Urinary bladder (tissue), 4 donors: ENCODE measurements around the gene ARID3C. TPM values are rescaled to one million over a fixed set of nuclear protein-coding genes. Genes with fewer than 3 reads are reported as not detected.
A peak's percentile ranks its signal among the peaks of the same experiment; 100 is the strongest.

Experiments
- DNase-seq: peaks from one replicate; pipeline ENCODE4 v3.0.0-alpha.2; 2015; ENCODE audit errors: extremely low spot score
- H3K27ac ChIP-seq: one replicate; pipeline ENCODE4 v1.5.1; 2013; ENCODE audit warnings: low read depth, mild to moderate bottlenecking, moderate library complexity
- H3K36me3 ChIP-seq: one replicate; pipeline ENCODE4 v1.6.1; 2013; ENCODE audit warnings: mild to moderate bottlenecking, moderate library complexity; ENCODE audit not compliant: insufficient read depth
- H3K4me1 ChIP-seq: one replicate; pipeline ENCODE4 v1.6.1; 2013; ENCODE audit warnings: mild to moderate bottlenecking, moderate library complexity; ENCODE audit not compliant: insufficient read depth
- H3K4me3 ChIP-seq: one replicate; pipeline ENCODE4 v1.5.1; 2013; ENCODE audit warnings: low read depth, low read length
- WGBS: extraction: QIAGEN DNeasy Blood & Tissue Kit; methylation state at CpG from one replicate; pipeline ENCODE4 v1.1.7; 2013; 5-methylcytosine and 5-hydroxymethylcytosine counted together
- polyA plus RNA-seq: library from polyadenylated mRNA; stranded (reverse); fragments of 200-250 nt; gene quantifications from one replicate; pipeline ENCODE4 v1.2.3, GENCODE V29; 2013
- total RNA-seq: library from RNA; depleted of rRNA; stranded (reverse); fragments of >200 nt; gene quantifications from one replicate; pipeline ENCODE4 v1.2.3, GENCODE V29; 2014
- donor health status: healthy with polysubstance abuse.
- donor health status: healthy.

ARID3C gene
- total and polyA plus RNA-seq, 2 donors: not detected

DNA sequence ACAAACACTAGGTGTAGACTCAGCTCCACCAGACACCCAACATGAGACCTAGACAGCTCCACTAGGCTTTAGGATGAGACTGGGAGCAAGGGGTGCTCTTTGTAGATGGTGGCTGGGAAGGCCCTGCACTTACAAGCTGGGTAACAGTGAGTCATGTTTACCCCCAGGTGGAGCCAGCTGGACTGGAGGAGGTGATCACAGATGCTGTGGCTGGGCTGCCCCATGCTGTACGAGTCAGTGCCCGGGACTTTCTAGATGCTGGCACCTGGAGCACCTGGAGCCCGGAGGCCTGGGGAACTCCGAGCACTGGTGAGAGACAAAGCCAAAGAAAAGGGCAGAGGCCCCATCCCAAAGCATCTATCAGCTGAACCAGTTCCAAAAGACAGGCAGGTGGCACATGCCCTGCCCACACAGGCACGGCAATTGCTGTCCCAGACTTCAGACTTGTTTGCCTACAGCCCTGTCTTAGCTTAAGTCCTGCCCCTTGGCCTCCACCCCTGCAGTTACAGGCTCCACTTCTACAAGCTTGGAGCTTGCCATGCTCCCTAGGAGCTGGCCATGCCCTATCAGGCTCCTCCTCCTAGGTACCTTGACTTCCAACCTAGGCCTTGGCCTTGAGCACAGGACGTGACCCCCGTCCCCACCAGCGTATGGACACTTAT, 30.9 kb upstream of the ARID3C start:
- H3K4me3 ChIP-seq: no peak overlapping the region
- no peaks in the 10 kb centered on the region for H3K36me3 ChIP-seq
- H3K4me1 ChIP-seq: no peaks in the 10 kb centered on the region
- WGBS: 90% methylated on average over 8 of the region's 8 CpGs
- no peak for DNase-seq
- H3K27ac ChIP-seq: no peak overlapping the region

DNA sequence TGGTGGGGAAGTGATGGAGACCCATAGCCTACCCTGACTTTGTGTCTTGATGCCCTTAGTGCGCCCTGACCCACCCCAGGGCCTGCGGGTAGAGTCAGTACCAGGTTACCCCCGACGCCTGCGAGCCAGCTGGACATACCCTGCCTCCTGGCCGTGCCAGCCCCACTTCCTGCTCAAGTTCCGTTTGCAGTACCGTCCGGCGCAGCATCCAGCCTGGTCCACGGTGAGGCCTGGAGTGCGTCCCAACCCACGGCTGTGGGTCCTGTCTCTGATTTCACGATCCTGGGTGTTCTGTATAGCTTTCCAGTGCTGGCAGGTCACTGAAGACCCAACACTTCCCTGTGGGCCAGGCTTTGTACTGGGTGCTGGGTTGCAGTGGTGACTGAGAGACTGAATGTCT, 29.6 kb upstream of the ARID3C start:
- DNase-seq: no peak
- Histone ChIP-seq H3K4me1 (no peaks in the 10 kb centered on the region), H3K27ac (no peak overlapping the region), H3K36me3 (no peaks in the 10 kb centered on the region), H3K4me3 (no peak overlapping the region)
- WGBS: 88% methylated on average over 14 of the region's 14 CpGs

DNA sequence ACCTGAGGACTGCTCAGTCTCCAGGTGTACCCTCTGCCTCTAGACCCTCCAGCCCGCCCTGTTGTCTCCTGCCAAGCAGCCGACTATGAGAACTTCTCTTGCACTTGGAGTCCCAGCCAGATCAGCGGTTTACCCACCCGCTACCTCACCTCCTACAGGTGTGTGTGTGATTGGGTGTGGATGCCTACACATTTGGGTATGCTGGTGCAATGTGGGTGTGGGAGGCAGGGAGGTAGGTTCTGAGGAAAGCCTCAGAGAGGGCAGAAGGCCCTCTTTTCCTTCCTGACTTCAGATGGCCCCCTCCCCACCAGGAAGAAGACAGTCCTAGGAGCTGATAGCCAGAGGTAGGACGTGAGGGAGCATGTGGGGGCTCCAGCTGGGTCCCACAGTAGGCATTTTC, 28.1 kb upstream of the ARID3C start:
- Histone ChIP-seq H3K27ac (no peak overlapping the region), H3K4me1 (no peaks in the 10 kb centered on the region), H3K36me3 (no peaks in the 10 kb centered on the region), H3K4me3 (no peak overlapping the region)
- no peak for DNase-seq
- WGBS: 92% methylated on average over 5 of the region's 5 CpGs

DNA sequence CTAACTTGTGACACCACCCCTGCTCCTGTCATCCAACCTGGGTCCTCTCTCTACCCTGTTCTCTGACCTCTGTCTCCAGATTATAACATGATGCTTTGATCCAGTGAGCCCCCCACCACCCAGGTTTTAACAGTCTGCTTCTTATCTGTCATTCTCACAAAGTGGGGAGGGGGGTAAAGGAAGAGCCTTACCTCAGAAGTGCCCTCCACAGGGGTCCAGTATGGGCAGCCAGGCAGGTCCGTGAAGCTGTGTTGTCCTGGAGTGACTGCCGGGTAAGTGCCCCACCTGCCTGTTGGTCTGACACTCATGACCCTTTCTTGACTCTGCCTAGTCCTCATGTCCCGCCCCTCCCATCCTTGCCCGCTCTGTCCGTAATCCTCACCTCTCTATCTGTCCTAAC, 26.5 kb upstream of the ARID3C start:
- DNase-seq: no peak
- Histone ChIP-seq H3K27ac (no peak overlapping the region), H3K4me3 (no peak overlapping the region), H3K4me1 (no peaks in the 10 kb centered on the region), H3K36me3 (no peaks in the 10 kb centered on the region)
- WGBS: 73% methylated on average over 5 of the region's 5 CpGs

DNA sequence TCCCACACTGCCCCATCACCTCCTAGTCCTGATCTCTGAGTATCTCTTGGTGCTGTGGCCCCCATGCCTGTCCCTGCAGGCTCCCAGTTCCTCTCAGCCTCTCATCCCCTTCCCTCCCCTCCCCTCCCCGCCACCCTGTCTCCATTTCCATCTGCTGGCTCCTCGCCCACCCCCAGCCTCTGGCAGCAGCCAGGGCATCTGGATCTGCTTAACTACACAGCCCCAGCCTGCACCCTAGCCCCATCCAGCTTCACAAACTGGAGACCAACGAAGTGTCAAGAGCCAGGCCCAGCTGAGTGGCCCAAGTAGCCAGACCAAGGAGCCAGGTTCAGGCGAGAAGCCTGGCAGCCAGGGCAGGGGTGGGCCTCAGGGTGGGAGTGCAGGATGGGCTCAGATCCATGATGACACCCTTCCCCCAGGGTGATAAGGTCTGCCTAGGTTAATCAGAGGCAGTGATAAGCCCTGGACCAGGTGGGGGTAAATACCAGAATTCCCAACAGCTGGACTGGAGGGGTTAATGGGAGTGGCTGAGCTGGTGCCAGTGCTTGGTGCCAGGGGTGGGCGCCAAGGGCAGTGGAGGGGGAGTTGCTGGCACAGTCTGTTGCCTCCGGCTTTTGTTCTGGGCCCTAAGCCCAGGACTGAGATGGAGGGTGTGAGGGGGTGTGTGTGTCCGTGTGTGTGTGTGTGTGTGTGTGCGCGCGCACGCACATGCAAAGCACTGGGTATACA, 25.6 kb upstream of the ARID3C start:
- no peak overlapping the region for H3K27ac ChIP-seq
- no peaks in the 10 kb centered on the region for H3K36me3 ChIP-seq
- H3K4me1 ChIP-seq: no peaks in the 10 kb centered on the region
- 13% methylated on average over 11 of the region's 11 CpGs for WGBS
- no peak overlapping the region for H3K4me3 ChIP-seq
- no peak for DNase-seq

DNA sequence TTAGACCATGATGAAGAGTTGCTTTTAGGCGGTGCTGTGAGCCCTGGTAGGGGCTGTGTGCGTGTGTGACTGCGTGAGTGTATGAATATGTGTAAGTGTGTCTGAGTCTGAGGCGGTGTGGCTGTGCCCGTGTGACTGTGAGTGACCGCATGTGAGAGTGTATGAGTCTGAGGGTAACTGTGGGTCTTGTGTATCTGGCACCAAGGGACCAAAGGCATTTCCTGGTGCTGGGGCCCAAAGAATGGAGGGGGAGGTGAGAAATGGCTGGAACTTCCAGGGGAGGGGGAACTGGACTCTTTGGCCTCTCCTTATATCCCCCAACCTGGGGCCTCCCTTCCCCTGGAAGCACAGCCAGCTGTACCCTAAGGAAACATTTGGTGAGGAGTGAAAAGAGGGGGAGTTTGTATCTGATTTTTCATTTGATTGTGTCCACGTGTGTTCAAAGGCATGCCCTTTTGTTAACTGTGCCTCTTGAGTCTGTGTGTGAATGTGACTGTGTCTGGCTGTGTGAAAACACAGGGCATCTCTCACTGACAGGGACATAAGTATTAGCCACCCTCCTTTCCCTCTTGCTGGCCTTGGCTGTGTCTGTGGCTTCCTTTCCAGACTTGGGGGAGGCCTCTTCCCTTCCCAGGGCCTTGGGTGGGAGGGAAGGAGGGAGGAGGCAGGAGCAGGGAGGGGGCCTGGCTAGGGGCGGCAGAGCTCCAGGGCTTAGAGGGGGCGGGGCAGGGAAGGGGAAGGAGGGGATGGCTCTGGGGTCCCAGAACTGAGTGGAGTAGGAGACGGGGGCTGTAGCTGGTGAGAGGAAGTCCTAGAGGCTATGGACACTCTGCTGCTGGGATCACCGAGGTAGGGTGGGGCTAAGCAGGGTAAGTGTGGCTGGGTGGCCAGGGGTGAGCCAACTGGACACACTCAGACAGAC, 24.5 kb upstream of the ARID3C start:
- peak; percentile 74 for DNase-seq
- 29% methylated on average over 11 of the region's 11 CpGs for WGBS
- Histone ChIP-seq H3K4me1 (no peaks in the 10 kb centered on the region), H3K4me3 (no peak overlapping the region), H3K27ac (peak overlapping the region; percentile 41), H3K36me3 (no peaks in the 10 kb centered on the region)

DNA sequence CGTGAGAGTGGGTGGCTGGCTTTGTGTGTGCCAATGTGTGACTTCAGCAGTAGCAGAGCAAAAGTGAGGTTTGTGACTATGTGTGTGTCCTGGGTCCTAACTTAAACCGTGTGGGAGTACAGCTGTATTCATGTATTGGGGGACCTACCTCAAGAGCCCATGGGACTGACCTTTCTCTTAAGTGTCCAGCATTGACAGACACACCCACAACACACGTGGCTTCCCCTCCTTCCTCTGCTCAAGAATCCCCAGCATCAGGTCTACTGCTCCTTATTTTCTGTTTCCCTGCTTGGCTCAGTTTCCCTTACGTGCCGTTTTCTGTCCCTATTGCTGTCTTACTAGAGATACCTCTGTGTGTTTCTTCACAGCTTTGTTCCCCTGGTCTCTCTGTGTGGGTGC, 23.7 kb upstream of the ARID3C start:
- peak overlapping the region; percentile 9 for H3K4me3 ChIP-seq
- no peaks in the 10 kb centered on the region for H3K4me1 ChIP-seq
- no peak for DNase-seq
- H3K36me3 ChIP-seq: no peaks in the 10 kb centered on the region
- 14% methylated on average over 5 of the region's 5 CpGs for WGBS
- H3K27ac ChIP-seq: no peak overlapping the region

DNA sequence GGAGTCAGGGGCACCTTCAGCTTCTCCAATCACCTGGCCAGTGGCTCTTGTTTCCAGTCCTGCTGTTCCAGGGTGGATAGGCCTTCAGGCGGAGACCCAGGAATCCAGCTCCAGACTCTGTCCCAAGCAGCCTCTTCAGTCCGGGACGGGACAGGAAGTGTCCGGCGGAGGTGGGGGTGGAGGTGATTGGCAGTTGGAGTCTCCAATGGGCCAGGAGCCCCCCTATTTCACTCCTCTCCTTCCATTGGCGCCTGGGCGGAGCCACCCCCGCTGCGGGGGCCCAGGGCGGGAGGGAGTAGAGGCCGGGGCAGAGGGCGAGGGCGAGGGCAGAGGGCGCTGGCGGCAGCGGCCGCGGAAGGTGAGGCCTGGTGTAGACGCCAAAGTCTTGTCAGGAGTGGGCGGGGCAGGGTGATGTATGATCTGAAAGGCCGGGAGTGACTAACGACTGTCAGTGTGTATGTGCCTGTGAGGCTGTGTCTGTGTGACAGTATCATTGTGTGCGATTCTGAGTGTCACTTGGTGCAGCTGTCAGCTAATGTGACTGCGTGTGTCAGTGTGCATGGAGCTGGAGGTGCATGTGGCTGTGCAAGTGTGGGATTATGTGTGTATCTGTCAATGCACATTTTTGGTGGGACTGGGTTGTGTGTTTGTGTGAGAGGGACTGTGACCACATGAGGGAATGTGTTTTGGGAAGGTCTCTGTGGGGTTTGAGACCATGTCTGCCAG, 23.2 kb upstream of the ARID3C start, which contains the start of gene IL11RA:
Gene IL11RA (plus strand): TSS at position 310 of the 726 bp plus-strand sequence. CDS start 3,033 bp downstream, outside the sequence.
- DNase-seq: no peak
- Histone ChIP-seq H3K4me1 (peaks cover 2% of the 10 kb centered on the region), H3K36me3 (no peaks in the 10 kb centered on the region), H3K4me3 (peak within 1 kb of the TSS; percentile 9), H3K27ac (peak within 1 kb of the TSS; percentile 11)
- 3% methylated on average over 24 of the region's 24 CpGs for WGBS

DNA sequence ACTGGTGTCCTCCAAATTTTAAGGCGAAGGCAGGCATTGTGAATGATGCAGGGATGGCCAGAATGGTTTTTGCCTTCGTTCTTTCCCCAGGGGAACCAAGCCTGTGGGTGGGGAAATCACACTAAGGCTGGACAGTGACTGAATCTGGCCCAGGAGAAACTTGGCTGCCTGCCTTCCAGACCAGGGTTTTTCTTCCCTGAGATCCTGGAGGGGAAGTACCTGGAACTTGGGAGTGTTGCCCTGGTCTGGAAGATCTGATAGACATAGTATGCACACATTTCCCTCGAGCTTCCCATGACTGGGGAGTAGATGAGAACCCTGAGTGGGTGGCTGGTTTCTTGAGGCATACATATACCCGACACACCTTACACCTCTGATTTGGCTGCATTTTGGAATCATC, 22.5 kb upstream of the ARID3C start:
- Histone ChIP-seq H3K4me3 (peak overlapping the region; percentile 3), H3K4me1 (peaks cover 2% of the 10 kb centered on the region), H3K27ac (peak overlapping the region; percentile 11), H3K36me3 (no peaks in the 10 kb centered on the region)
- no peak for DNase-seq
- 37% methylated on average over 4 of the region's 4 CpGs for WGBS

DNA sequence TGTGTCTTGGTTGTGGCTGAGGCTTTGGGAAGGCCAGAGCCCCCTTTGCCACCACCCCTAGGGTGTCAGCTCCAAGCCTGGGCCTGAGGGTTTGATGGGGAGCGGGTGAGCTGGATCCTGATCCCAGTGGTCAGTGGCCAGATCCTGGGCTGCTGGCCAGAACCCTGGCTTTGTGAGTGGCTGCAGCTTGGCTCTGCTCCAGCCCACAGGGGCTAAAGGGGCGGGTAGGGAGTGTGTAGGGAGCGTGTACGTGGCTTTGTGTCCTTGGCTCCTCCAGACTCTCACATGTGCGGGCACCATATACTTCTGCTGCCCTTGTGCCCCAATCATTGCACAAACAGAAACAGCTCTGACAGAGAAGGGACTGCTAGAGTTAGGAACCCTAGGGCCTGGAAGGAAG, 21.9 kb upstream of the ARID3C start:
- no peak overlapping the region for H3K27ac ChIP-seq
- no peak for DNase-seq
- H3K36me3 ChIP-seq: no peaks in the 10 kb centered on the region
- WGBS: 55% methylated on average over 5 of the region's 5 CpGs
- H3K4me1 ChIP-seq: peaks cover 2% of the 10 kb centered on the region
- no peak overlapping the region for H3K4me3 ChIP-seq

DNA sequence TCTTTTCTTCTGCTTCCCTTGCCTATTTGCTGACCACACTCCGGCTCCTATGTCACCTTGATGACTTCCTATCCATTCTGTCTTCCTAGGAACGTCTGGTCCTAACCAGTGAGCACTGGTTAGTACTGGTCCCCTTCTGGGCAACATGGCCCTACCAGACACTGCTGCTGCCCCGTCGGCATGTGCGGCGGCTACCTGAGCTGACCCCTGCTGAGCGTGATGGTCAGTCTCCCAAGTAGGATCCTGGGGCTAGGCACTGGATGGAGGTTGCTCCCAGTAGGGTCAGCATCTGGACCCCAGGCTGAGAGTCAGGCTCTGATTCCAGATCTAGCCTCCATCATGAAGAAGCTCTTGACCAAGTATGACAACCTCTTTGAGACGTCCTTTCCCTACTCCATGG, 19.8 kb upstream of the ARID3C start:
- Histone ChIP-seq H3K36me3 (no peaks in the 10 kb centered on the region), H3K4me3 (no peak overlapping the region), H3K27ac (no peak overlapping the region), H3K4me1 (peaks cover 2% of the 10 kb centered on the region)
- DNase-seq: no peak
- 92% methylated on average over 8 of the region's 8 CpGs for WGBS

DNA sequence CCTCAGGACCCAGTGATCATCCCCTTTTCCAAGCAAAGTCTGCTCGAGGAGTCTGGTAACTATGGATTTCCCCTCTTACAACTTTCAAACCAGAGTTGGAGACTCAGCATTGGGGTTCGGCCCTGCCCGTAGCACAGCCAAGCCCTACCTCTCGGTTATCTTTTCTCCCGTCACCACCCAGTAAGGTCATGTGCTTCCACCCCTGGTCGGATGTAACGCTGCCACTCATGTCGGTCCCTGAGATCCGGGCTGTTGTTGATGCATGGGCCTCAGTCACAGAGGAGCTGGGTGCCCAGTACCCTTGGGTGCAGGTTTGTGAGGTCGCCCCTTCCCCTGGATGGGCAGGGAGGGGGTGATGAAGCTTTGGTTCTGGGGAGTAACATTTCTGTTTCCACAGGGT, 18.8 kb upstream of the ARID3C start:
- H3K4me1 ChIP-seq: peaks cover 2% of the 10 kb centered on the region
- no peak for DNase-seq
- H3K27ac ChIP-seq: no peak overlapping the region
- WGBS: 57% methylated on average over 10 of the region's 10 CpGs
- peak overlapping the region; percentile 59 for H3K4me3 ChIP-seq
- no peaks in the 10 kb centered on the region for H3K36me3 ChIP-seq

DNA sequence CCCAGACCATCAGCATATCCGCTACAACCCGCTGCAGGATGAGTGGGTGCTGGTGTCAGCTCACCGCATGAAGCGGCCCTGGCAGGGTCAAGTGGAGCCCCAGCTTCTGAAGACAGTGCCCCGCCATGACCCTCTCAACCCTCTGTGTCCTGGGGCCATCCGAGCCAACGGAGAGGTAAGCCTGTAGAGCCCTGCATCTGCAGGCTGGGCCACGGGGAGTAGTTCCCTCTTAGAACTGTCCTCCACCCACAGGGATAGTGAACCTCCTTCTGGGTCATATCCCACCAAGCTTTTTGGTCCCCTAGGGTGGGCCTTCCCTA, 18.2 kb upstream of the ARID3C start:
- WGBS: 5% methylated on average over 8 of the region's 8 CpGs
- no peak for DNase-seq
- Histone ChIP-seq H3K27ac (peak overlapping the region; percentile 62), H3K36me3 (no peaks in the 10 kb centered on the region), H3K4me1 (peaks cover 2% of the 10 kb centered on the region), H3K4me3 (peak overlapping the region; percentile 59)
